ENCODE results near the gene TTBK2. TPM values are rescaled to one million over a fixed set of nuclear protein-coding genes. Genes with fewer than 3 reads are reported as not detected.

The TTBK2 gene
- polyA plus RNA-seq, 1 experiment = 3.3 TPM

DNA sequence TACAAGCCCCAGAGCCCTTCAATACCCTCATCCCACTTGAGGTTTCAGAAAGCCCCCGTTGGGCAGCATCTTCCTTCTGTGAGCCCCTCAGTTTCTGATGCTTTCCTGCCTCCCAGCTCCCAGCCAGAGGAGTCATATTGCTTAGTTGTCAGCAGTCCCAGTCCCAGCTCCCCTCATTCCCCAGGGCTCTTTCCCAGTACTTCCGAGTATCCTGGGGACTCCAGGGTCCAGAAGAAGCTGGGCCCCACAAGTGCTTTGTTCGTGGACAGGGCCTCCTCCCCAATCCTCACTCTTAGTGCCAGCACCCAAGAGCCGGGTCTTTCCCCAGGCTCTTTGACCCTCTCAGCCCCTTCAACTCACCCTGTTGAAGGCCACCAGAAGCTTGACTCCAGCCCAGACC lies 227.6 kb downstream of the TTBK2 start:
- CTCF ChIA-PET = interaction anchor here (0.7 to 3.2 kb wide), 3 partner anchors 10 to 233 kb away, joined by 3 to 17 read pairs (median 4); no protein-coding TSS in a partner anchor
- Histone ChIP-seq H3K36me3 (ENCODE audit: control insufficient read depth, insufficient read depth, low read length) (peaks cover 2% of the 10 kb centered on the region), H3K4me3 (ENCODE audit: low read depth, low read length) (no peak overlapping the region), H3K27me3 (ENCODE audit: control insufficient read depth, insufficient read depth, low read length) (no peaks in the 10 kb centered on the region)
- POLR2A ChIA-PET = no interaction called here
- DNase-seq (ENCODE audit: low read depth) = no peak
- TF ChIP-seq, protein P1, sequence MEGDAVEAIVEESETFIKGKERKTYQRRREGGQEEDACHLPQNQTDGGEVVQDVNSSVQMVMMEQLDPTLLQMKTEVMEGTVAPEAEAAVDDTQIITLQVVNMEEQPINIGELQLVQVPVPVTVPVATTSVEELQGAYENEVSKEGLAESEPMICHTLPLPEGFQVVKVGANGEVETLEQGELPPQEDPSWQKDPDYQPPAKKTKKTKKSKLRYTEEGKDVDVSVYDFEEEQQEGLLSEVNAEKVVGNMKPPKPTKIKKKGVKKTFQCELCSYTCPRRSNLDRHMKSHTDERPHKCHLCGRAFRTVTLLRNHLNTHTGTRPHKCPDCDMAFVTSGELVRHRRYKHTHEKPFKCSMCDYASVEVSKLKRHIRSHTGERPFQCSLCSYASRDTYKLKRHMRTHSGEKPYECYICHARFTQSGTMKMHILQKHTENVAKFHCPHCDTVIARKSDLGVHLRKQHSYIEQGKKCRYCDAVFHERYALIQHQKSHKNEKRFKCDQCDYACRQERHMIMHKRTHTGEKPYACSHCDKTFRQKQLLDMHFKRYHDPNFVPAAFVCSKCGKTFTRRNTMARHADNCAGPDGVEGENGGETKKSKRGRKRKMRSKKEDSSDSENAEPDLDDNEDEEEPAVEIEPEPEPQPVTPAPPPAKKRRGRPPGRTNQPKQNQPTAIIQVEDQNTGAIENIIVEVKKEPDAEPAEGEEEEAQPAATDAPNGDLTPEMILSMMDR (IDR thresholded peaks at IDR 0.05; ENCODE audit: insufficient read depth, low read depth, low read length) = no peak

DNA sequence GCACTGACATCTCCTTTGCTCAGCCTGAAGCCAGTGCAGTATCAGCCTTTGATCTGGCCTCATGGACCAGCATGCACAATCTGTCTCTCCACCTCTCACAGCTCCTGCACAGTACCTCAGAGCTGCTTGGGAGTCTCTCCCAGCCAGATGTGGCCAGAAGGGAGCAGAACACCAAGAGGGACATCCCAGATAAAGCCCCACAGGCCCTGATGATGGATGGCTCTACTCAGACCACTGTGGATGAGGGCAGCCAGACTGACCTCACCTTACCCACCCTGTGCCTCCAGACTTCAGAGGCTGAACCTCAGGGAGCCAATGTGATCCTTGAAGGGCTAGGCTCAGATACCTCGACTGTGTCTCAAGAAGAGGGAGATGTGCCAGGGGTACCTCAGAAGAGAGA lies 228.0 kb downstream of the TTBK2 start:
- Histone ChIP-seq H3K27me3 (ENCODE audit: control insufficient read depth, insufficient read depth, low read length) (no peaks in the 10 kb centered on the region), H3K36me3 (ENCODE audit: control insufficient read depth, insufficient read depth, low read length) (peaks cover 2% of the 10 kb centered on the region), H3K4me3 (ENCODE audit: low read depth, low read length) (no peak overlapping the region)
- TF ChIP-seq, protein P1 (IDR thresholded peaks at IDR 0.05; ENCODE audit: insufficient read depth, low read depth, low read length) = no peak
- POLR2A ChIA-PET = no interaction called here
- DNase-seq (ENCODE audit: low read depth) = no peak
- CTCF ChIA-PET = no interaction called here

DNA sequence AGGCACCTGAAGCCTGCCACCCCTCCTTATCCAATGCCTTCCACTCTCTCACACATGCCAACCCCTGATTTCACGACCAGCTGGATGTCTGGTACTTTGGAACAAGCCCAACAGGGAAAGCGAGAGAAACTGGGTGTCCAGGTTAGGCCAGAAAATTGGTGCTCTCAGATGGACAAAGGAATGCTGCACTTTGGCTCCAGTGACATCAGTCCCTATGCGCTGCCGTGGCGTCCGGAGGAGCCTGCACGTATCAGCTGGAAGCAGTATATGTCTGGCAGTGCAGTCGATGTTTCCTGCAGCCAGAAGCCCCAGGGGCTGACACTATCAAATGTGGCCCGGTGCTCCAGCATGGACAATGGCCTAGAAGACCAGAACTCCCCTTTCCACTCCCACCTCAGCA lies 228.8 kb downstream of the TTBK2 start:
- Histone ChIP-seq H3K4me3 (ENCODE audit: low read depth, low read length) (no peak overlapping the region), H3K36me3 (ENCODE audit: control insufficient read depth, insufficient read depth, low read length) (peaks cover 2% of the 10 kb centered on the region), H3K27me3 (ENCODE audit: control insufficient read depth, insufficient read depth, low read length) (no peaks in the 10 kb centered on the region)
- POLR2A ChIA-PET = no interaction called here
- no peak for DNase-seq (ENCODE audit: low read depth)
- CTCF ChIA-PET = no interaction called here
- TF ChIP-seq, protein P1 (IDR thresholded peaks at IDR 0.05; ENCODE audit: insufficient read depth, low read depth, low read length) = no peak

DNA sequence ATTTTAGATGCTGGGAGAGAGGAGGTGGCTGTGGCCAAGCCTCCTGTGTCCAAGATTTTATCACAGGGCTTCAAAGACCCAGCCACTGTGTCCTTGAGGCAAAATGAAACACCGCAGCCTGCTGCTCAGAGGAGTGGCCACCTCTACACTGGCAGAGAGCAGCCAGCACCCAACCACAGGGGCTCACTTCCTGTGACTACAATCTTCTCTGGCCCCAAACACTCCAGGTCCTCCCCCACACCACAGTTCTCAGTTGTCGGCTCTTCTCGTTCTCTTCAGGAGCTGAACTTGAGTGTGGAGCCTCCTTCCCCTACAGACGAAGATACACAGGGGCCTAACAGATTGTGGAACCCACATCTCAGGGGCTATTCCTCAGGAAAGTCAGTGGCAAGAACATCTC lies 229.3 kb downstream of the TTBK2 start:
- Histone ChIP-seq H3K4me3 (ENCODE audit: low read depth, low read length) (no peak overlapping the region), H3K36me3 (ENCODE audit: control insufficient read depth, insufficient read depth, low read length) (peaks cover 2% of the 10 kb centered on the region), H3K27me3 (ENCODE audit: control insufficient read depth, insufficient read depth, low read length) (no peaks in the 10 kb centered on the region)
- DNase-seq (ENCODE audit: low read depth) = no peak
- ChIA-PET CTCF (no interaction called here), POLR2A (no interaction called here)
- TF ChIP-seq, protein P1 (IDR thresholded peaks at IDR 0.05; ENCODE audit: insufficient read depth, low read depth, low read length) = no peak

Small RNA genes lying within 50 kb of the gene (small RNA-seq; reads per million reads assigned to genes)
- gene KRT8P50 (ENCODE audit: insufficient read length, low read depth, low replicate concordance) = not detected

Other genes starting within 250 kb of the TTBK2 start
- gene CDAN1, start 183.7 kb downstream of the TTBK2 start, polyA plus RNA-seq (2011; rRNA removed) = 4.3 TPM in 2 replicates
- gene UBR1, start 185.3 kb upstream of the TTBK2 start, polyA plus RNA-seq (2011; rRNA removed) = 6.5 and 18.2 TPM in 2 replicates
- 4.2 and 6.6 TPM in 2 replicates for gene TMEM62, start 212.8 kb upstream of the TTBK2 start, polyA plus RNA-seq (2011; rRNA removed)